ENCODE data around the gene HES7.
A peak's percentile ranks its signal among the peaks of the same experiment; 100 is the strongest.

HES7 gene

DNA sequence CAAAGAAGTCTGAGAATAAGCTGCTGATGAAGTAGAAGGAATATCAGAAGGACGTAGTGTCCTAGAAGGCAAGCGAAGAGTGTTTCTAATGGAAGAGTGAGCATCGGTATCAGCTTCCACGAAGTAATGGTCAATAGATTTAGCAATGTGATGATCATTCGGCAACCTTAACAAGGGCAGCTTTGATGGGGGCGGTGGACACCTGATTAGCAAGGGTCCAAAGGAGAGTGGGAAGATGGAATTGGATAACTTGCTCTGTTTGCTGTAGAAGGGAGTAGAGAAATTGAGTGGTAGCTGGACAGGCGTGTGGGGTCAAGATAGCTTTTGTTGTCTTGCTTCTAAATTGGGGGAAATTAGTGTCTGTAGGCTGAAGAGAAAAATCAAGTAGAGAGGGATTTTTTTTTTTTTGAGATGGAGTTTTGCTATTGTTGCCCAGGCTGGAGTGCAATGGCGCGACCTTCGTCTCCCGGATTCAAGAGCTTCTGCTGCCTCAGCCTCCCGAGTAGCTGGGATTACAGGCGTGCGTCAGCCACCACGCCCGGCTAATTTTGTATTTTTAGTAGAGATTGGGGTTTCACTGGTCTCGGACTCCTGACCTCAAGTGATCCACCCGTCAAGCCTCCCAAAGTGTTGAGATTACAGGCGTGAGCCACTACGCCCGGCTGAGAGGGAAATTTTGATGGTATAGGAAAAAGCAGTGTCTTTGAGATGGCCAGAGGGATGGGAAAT is 13.9 kb upstream of the HES7 start:
- TF ChIP-seq, protein P1, sequence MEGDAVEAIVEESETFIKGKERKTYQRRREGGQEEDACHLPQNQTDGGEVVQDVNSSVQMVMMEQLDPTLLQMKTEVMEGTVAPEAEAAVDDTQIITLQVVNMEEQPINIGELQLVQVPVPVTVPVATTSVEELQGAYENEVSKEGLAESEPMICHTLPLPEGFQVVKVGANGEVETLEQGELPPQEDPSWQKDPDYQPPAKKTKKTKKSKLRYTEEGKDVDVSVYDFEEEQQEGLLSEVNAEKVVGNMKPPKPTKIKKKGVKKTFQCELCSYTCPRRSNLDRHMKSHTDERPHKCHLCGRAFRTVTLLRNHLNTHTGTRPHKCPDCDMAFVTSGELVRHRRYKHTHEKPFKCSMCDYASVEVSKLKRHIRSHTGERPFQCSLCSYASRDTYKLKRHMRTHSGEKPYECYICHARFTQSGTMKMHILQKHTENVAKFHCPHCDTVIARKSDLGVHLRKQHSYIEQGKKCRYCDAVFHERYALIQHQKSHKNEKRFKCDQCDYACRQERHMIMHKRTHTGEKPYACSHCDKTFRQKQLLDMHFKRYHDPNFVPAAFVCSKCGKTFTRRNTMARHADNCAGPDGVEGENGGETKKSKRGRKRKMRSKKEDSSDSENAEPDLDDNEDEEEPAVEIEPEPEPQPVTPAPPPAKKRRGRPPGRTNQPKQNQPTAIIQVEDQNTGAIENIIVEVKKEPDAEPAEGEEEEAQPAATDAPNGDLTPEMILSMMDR (conservative IDR thresholded peaks at IDR 0.05; ENCODE audit: control insufficient read depth, insufficient read depth, low read depth, low read length), result no peak
- DNase-seq (ENCODE audit: low read depth), result no peak
- H3K4me3 ChIP-seq (ENCODE audit: control insufficient read depth, low read depth, low read length), result peak overlapping the region; percentile 38

DNA sequence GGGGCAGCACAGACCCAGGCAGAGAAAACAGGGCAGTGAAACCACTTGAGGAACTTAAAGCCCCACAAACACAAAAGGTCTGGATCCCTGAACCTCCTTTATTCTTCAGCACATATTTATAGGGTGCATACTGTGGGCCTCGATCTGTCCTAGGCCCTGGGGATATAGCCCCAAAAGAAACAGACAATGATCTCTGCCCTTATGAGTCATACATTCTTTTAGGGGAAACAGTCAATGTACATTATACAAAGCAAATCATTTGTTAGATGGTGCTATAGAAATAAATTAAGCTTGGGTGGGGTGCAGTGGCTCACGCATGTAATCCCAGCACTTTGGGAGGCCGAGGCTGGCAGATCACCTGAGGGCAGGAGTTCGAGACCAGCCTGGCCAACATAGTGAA is 10.0 kb upstream of the HES7 start:
- TF ChIP-seq, protein P1 (conservative IDR thresholded peaks at IDR 0.05; ENCODE audit: control insufficient read depth, insufficient read depth, low read depth, low read length), result no peak
- no peak overlapping the region for H3K4me3 ChIP-seq (ENCODE audit: control insufficient read depth, low read depth, low read length)
- no peak for DNase-seq (ENCODE audit: low read depth)

DNA sequence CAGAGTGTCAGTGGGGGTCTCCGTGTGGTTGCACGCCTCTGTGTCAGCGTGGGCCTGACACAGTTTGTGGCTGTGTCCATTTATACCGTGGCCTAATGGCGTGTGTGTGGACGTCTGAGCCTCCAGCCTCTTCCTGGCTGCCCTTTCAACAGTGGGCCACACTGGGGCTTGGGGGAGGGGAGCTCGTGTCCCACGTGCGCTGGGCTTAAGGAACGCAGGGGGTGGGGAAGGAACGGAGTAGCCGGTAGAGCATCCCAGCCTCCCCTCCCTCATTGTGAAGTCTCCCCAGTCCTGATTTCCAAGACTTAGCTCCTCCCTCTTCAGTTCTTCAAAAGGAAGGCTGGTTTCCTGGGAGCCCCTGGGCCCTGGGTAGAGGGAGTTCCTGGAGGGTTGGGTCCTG is 9.5 kb upstream of the HES7 start:
- DNase-seq (ENCODE audit: low read depth), result no peak
- TF ChIP-seq, protein P1 (conservative IDR thresholded peaks at IDR 0.05; ENCODE audit: control insufficient read depth, insufficient read depth, low read depth, low read length), result no peak
- no peak overlapping the region for H3K4me3 ChIP-seq (ENCODE audit: control insufficient read depth, low read depth, low read length)

DNA sequence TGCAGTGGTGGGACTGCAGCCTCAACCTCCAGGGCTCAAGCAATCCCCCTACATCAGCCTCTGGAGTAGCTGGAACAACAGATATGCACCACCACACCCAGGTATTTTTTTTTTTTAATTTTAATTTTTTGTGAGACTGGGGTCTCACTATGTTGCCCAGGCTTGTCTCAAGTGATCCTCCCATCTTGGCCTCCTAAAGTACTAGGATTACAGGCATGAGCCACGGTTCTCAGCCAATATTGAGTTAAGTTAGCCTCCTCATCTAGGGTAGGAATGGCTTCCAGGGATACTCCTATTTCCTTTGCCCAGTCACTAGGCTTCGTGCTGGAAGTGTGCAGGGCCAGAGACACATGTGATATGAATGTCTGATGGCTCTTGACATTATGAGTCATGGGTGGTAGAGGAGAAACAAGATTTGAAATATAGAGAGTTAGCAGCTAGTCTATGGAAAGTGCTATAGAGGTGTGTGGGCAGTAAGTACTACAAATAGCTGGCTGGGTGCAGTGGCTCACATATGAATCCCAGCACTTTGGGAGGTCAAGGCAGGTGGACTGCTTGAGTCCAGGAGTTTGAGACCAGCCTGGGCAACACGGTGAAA is 8.0 kb upstream of the HES7 start:
- H3K4me3 ChIP-seq (ENCODE audit: control insufficient read depth, low read depth, low read length), result no peak overlapping the region
- no peak for DNase-seq (ENCODE audit: low read depth)
- TF ChIP-seq, protein P1 (conservative IDR thresholded peaks at IDR 0.05; ENCODE audit: control insufficient read depth, insufficient read depth, low read depth, low read length), result no peak

DNA sequence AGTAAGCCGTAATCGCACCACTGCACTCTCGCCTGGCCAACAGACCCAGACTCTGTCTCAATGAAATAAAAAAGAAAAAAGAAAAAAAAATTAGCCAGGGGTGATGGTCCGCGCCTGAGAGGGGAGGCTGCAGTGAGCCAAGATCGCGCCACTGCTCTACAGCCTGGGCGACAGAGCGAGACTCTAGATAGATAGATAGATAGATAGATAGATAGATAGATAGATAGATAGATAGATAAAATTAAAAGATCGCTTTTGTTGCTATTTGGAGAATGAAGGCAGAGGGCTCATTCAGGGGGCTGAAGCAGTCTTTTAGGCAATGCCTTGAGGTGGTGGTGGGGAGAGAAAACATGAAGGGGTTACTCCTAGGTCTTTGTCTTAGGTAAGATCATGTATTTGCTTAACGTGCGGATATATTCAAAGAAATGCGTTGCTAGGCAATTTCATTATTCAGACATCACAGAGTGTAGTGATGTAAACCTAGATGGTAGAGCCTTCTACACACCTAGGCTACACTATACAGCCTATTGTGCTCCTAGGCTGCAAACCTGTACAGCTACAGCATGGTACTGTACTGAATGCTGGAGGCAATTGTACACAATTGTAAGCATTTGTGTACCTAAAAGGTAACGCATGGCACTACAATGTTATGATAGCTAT is 4.3 kb upstream of the HES7 start:
- no peak for DNase-seq (ENCODE audit: low read depth)
- TF ChIP-seq, protein P1 (conservative IDR thresholded peaks at IDR 0.05; ENCODE audit: control insufficient read depth, insufficient read depth, low read depth, low read length), result no peak
- H3K4me3 ChIP-seq (ENCODE audit: control insufficient read depth, low read depth, low read length), result no peak overlapping the region

DNA sequence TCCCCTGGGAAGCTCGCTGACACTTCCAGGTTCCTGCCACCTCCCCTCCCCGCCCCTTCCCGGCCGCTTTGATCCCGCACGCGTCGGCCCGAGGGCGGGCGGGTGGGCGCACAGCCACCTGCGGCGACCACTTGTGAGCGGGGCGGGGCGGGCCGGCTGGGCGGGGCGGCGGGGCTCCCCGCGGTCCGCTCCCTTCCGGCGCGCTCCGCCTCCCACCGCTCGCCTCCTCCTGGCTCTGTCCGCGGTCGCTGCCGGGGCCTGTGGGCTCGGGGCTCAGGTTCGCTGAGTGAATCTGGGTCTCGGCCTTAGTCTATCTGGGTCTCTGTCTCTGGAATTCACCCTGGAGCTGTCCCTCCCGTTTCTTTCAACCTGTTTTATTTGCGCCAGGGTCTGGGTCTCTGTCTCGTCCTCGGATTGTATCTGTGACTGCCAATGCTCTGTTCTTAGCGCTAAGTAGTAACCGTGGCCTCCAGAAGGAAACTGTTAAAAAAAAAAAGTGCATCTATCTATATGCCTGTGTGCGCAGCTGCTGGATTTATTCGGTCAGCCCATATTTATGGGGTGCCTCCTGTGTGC is 2.7 kb upstream of the HES7 start:
- no peak for DNase-seq (ENCODE audit: low read depth)
- peak overlapping the region; percentile 78 for H3K4me3 ChIP-seq (ENCODE audit: control insufficient read depth, low read depth, low read length)
- TF ChIP-seq, protein P1 (conservative IDR thresholded peaks at IDR 0.05; ENCODE audit: control insufficient read depth, insufficient read depth, low read depth, low read length), result no peak

All from fibroblast of mammary gland (primary cell).